IMR-90 (cell line): Measurements from ENCODE around the gene MARCHF3. TPM values are rescaled to one million over a fixed set of nuclear protein-coding genes. Genes with fewer than 3 reads are reported as not detected.

ENCODE experiments used
- ATAC-seq: fragments of 200-7000 bp; cut with Tn5 transposase; 2 replicates; pipeline ENCODE4 v1.9.1; 2020; ENCODE audit warnings: low read depth, mild to moderate bottlenecking, moderate library complexity
- BruUV-seq: library from RNA; stranded (reverse); fragments of 400-500 nt; replicated peaks from 2 replicates; lab custom pipeline; 2021; lab: Mats Ljungman, UMichigan
- CTCF ChIA-PET: fragments of 300-600 bp; formaldehyde crosslinking; extraction: SDS; loops from one replicate; lab custom pipeline; 2021; ENCODE audit warnings: antibody characterized with exemption; lab: Yijun Ruan, JAX
- POLR2A ChIA-PET: fragments of 300-600 bp; sonication (Branson Sonifier 250); formaldehyde crosslinking; loops from one replicate; lab custom pipeline; 2022; ENCODE audit warnings: antibody characterized with exemption; ENCODE audit not compliant: unreplicated experiment; lab: Charles Lee
- DNase-seq: peaks from one replicate; pipeline ENCODE4 v3.0.0; 2013
- H2AFZ ChIP-seq: replicated peaks from 2 replicates; pipeline ENCODE3; 2013; ENCODE audit warnings: low read length, mild to moderate bottlenecking; ENCODE audit not compliant: poor library complexity
- H2AK5ac ChIP-seq: 2 replicates; pipeline ENCODE4 v1.6.1; 2013; ENCODE audit warnings: low read depth, low read length, inconsistent platforms
- H2AK9ac ChIP-seq: replicated peaks from 2 replicates; pipeline ENCODE3; 2013; ENCODE audit warnings: mild to moderate bottlenecking, low read depth, low read length, moderate library complexity; ENCODE audit not compliant: poor library complexity
- H2BK120ac ChIP-seq: 2 replicates; pipeline ENCODE4 v1.6.1; 2013; ENCODE audit warnings: low read depth, low read length, inconsistent platforms
- H2BK15ac ChIP-seq: 3 replicates; pipeline ENCODE4 v1.6.1; 2013; ENCODE audit warnings: low read depth, low read length, inconsistent platforms
- H2BK20ac ChIP-seq: 2 replicates; pipeline ENCODE4 v1.6.1; 2013; ENCODE audit warnings: low read depth, mild to moderate bottlenecking, inconsistent platforms, low read length, moderate library complexity
- H2BK5ac ChIP-seq: 2 replicates; pipeline ENCODE4 v1.6.1; 2013; ENCODE audit warnings: mild to moderate bottlenecking, low read depth, low read length, inconsistent platforms; ENCODE audit not compliant: poor library complexity, severe bottlenecking
- H3K14ac ChIP-seq: replicated peaks from 2 replicates; pipeline ENCODE4 v1.6.1; 2013; ENCODE audit warnings: low read depth, low read length, inconsistent platforms
- H3K18ac ChIP-seq: 2 replicates; pipeline ENCODE4 v1.6.1; 2013; ENCODE audit warnings: low read depth, low read length, control low read depth
- H3K23ac ChIP-seq: 2 replicates; pipeline ENCODE4 v1.6.1; 2013; ENCODE audit warnings: low read depth, low read length, inconsistent platforms
- H3K27ac ChIP-seq: 2 replicates; pipeline ENCODE4 v1.5.1; 2013; ENCODE audit warnings: mild to moderate bottlenecking, control low read depth, low read length; ENCODE audit not compliant: insufficient read depth
- H3K27me3 ChIP-seq: 2 replicates; pipeline ENCODE4 v1.6.1; 2013; ENCODE audit warnings: low read length; ENCODE audit not compliant: control insufficient read depth, insufficient read depth
- H3K36me3 ChIP-seq: 2 replicates; pipeline ENCODE4 v1.6.1; 2013; ENCODE audit warnings: low read length, mixed read lengths; ENCODE audit not compliant: control insufficient read depth, insufficient read depth
- H3K4ac ChIP-seq: 2 replicates; pipeline ENCODE4 v1.6.1; 2013; ENCODE audit warnings: low read depth, low read length, inconsistent platforms
- H3K4me1 ChIP-seq: 2 replicates; pipeline ENCODE4 v1.6.1; 2013; ENCODE audit warnings: low read length, mixed read lengths; ENCODE audit not compliant: control insufficient read depth, insufficient read depth
- H3K4me2 ChIP-seq: 2 replicates; pipeline ENCODE4 v1.6.1; 2013; ENCODE audit warnings: low read depth, mild to moderate bottlenecking, control low read depth, low read length, moderate library complexity
- H3K4me3 ChIP-seq: 2 replicates; pipeline ENCODE4 v1.5.1; 2013; ENCODE audit warnings: low read depth, mild to moderate bottlenecking, control low read depth, low read length, moderate library complexity; ENCODE audit not compliant: insufficient read depth
- H3K56ac ChIP-seq: 2 replicates; pipeline ENCODE4 v1.6.1; 2013; ENCODE audit warnings: low read length, inconsistent platforms; ENCODE audit not compliant: insufficient read depth; ENCODE audit errors: extremely low read depth
- H3K79me1 ChIP-seq, 2 experiments: 2 replicates each; pipeline ENCODE4 v1.6.1; 2013; ENCODE audit warnings: low read length in 2 of 2, inconsistent platforms in 1 of 2, low read depth in 1 of 2
- H3K9ac ChIP-seq: 2 replicates; pipeline ENCODE4 v1.6.1; 2013; ENCODE audit warnings: low read depth, low read length, control low read depth
- H3K9me1 ChIP-seq: 2 replicates; pipeline ENCODE4 v1.6.1; 2013; ENCODE audit warnings: low read length, inconsistent platforms; ENCODE audit not compliant: insufficient read depth
- H3K9me3 ChIP-seq: 2 replicates; pipeline ENCODE4 v1.6.1; 2013; ENCODE audit warnings: low read length; ENCODE audit not compliant: control insufficient read depth, insufficient read depth
- H4K20me1 ChIP-seq: 2 replicates; pipeline ENCODE4 v1.6.1; 2013; ENCODE audit warnings: low read length, inconsistent platforms; ENCODE audit not compliant: insufficient read depth
- H4K5ac ChIP-seq: 2 replicates; pipeline ENCODE4 v1.6.1; 2013; ENCODE audit warnings: mild to moderate bottlenecking, low read depth, low read length, control low read depth
- H4K8ac ChIP-seq, 2 experiments: 2 replicates each; pipeline ENCODE4 v1.6.1; 2013; ENCODE audit warnings: low read depth in 2 of 2, low read length in 2 of 2, control low read depth in 1 of 2, inconsistent platforms in 1 of 2
- H4K91ac ChIP-seq: 2 replicates; pipeline ENCODE4 v1.6.1; 2013; ENCODE audit warnings: low read depth, low read length, inconsistent platforms; ENCODE audit not compliant: insufficient read depth
- FOS ChIP-seq: fragments of 150-350 bp; IDR thresholded peaks from 2 replicates; pipeline ENCODE4 v1.6.1; 2016; ENCODE audit warnings: low read depth, low read length
- POLR2A ChIP-seq: IDR thresholded peaks from 2 replicates; pipeline ENCODE4 v1.6.1; 2012; ENCODE audit warnings: mild to moderate bottlenecking, low read depth, low read length
- WGBS, 2 experiments: methylation state at CpG; one replicate each; pipeline versions ENCODE4 v1.1.5 to v1.1.7; 2013; ENCODE audit warnings: missing lambda C conversion rate in 2 of 2; ENCODE audit not compliant: insufficient read length in 1 of 2; ENCODE audit errors: extremely low coverage in 2 of 2; 5-methylcytosine and 5-hydroxymethylcytosine counted together
- dilution Hi-C: fragments of 300-500 bp; cut with HindIII; formaldehyde crosslinking; loops from one replicate; pipeline ENCODE4 v1.14.3; 2018; ENCODE audit warnings: low sequenced_read_pairs; ENCODE audit not compliant: unreplicated experiment
- in situ Hi-C: fragments of 300-500 bp; cut with MboI; formaldehyde crosslinking; loops from 3 replicates; pipeline ENCODE4 v1.14.3; 2019; ENCODE audit warnings: low sequenced_read_pairs, inconsistent platforms, mixed read lengths
- intact Hi-C: fragments of 100-400 bp; cut with micrococcal nuclease; formaldehyde crosslinking; loops from 2 replicates; pipeline ENCODE4 v1.10.0; 2022
- polyA plus RNA-seq, 3 experiments: library from polyadenylated mRNA; depleted of rRNA; stranded (reverse); fragments of >200 nt; gene quantifications; 2 replicates each; pipeline ENCODE4 v1.2.3, GENCODE V29; 2012; ENCODE audit warnings: low replicate concordance in 1 of 3
- total RNA-seq: library from RNA; depleted of rRNA; stranded (reverse); fragments of >200 nt; gene quantifications from 2 replicates; pipeline ENCODE4 v1.2.3, GENCODE V29; 2012

Gene MARCHF3
- total and polyA plus RNA-seq, 2 of the 4 experiments (the other 2 are of a cell fraction) = 11.2 to 18.8 TPM

- no peak for TF ChIP-seq POLR2A
These were observed 93.5 kb downstream of the MARCHF3 start (continued) for GRCh38 chr5:126936775-126937418.

DNA sequence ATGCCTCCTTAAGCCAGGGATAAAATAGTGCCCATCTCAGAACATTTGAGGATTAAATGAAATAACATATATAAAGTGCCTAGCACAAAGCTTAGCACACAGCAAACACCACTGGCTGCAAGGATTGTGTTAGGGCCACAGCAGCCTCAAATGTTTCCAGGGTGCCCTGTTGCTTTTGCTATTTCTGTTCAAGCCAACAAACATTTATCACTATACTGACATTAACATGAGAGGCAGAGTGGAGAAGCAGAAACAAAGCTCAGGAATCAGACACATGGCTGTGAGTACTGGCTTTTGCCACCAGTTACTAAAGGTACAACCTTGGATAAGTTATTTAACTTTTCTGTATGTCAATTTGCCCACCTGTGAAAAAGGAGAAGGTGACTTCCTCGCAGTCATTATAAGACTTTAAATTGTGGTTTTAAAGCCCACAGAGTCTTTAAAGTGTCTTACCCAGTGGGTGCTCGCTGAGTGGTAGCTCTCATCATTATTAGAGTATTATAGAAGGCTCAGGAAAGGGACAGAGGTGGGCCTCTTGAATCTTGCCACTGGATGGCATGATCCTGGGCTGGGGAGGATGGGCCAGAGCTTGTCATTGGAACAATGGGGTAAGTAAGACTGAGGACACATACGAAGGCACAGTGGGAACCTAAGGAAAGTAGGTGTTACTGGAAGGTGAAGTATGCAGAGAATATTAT is 98.2 kb downstream of the MARCHF3 start:
- no peak overlapping the region for H2BK20ac ChIP-seq
- H4K20me1 ChIP-seq = no peaks in the 10 kb centered on the region
- no peak overlapping the region for H2BK5ac ChIP-seq
- no peak overlapping the region for H4K5ac ChIP-seq
- no peak overlapping the region for H4K91ac ChIP-seq
- DNase-seq = no peak
- no peak overlapping the region for H3K23ac ChIP-seq
- no peaks in the 10 kb centered on the region for H3K27me3 ChIP-seq
- H3K9me3 ChIP-seq = no peaks in the 10 kb centered on the region
- H3K4ac ChIP-seq = no peak overlapping the region
- no peak overlapping the region for H2AK9ac ChIP-seq
- no peak for TF ChIP-seq FOS
- no peak overlapping the region for H2AK5ac ChIP-seq
- intact Hi-C loops (no loop called here), dilution Hi-C loops (no loop called here), in situ Hi-C loops (no loop called here)
- no peak overlapping the region for H3K56ac ChIP-seq
- H2AFZ ChIP-seq = no peak overlapping the region
- POLR2A ChIA-PET = no interaction called here
- H4K8ac ChIP-seq = no peak overlapping the region
- no peak overlapping the region for H2BK15ac ChIP-seq
- no peak overlapping the region for H3K14ac ChIP-seq
- no peaks in the 10 kb centered on the region for H3K4me1 ChIP-seq
- H3K18ac ChIP-seq = no peak overlapping the region
- H2BK120ac ChIP-seq = no peak overlapping the region
- CTCF ChIA-PET = interaction anchor here (0.6 kb wide), 1 partner anchor 97 kb away, joined by 3 read pairs; no protein-coding TSS in a partner anchor
- no peak overlapping the region for H3K4me3 ChIP-seq
- ATAC-seq = no peak
- peaks cover 11 to 20% of the 10 kb centered on the region in 2 experiments; a peak in 3 of 4 replicates for H3K79me1 ChIP-seq
- H3K9ac ChIP-seq = no peak overlapping the region
- no peak overlapping the region for H3K27ac ChIP-seq
- no TSS peak for BruUV-seq
- no peak overlapping the region for H3K4me2 ChIP-seq
- H3K36me3 ChIP-seq = no peaks in the 10 kb centered on the region
- H3K9me1 ChIP-seq = no peaks in the 10 kb centered on the region
- WGBS, 2 experiments = no CpG with 5 or more reads among the region's 3 CpGs
